ENCODE data around the gene EPHA1. TPM values are rescaled to one million over a fixed set of nuclear protein-coding genes. Genes with fewer than 3 reads are reported as not detected.
A peak's percentile ranks its signal among the peaks of the same experiment; 100 is the strongest.
"Not testable (repeated sequence)": the region's sequence is repeated elsewhere in the genome, so short reads cannot be mapped to it uniquely, and the experiment has no call there.

The EPHA1 gene
- total RNA-seq, 1 donor from 2014 or later = 0.07 TPM

DNA sequence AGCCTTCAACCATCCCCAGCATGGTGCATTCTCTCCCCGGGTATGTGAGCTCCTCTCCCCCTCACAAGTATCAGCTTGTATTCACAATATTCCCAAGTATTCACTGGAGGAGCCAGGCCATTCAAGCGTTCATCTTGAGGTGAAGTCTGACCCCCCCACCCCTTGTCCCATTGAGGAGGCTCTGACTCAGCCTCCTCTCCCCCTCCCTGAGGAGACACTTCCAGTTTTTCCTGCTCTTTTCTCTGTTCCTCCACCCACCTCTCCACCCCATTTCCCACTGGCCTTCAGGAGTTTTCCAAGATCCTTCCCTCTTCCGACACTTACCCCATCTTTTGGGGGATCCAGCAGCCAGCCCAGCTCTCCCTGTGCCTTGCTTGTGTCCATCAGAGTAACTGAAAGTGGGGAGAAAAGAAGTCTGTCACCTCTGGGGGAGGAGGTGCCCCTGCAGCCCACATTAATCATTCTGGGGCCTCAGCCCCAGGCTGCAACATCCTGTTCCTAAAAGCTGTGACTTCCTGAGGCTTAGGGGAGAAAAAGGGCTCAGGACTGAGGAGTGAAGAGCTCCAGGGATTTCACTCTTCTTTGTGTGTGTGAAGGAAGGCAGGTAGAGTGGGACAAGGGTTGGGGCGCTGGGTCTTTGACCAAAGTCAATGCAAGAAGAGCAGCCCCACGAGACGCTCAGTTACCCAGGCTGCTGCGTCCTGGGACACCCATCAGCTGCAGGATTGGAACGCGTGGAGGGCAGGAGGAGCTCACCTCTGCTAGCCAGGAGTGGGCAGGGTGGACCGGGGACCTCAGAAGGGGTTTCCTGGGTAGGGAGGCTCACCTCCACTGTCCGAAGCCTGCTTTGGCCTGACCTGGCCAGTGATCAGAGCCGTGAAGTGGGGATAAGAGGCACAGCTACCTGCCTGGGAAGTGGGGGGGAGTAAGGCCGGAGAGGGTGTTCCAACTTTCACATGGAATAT lies 1.1 kb downstream of the EPHA1 start:
- Mint-ChIP-seq H3K27me3 (ENCODE audit: low read depth) (peaks cover 34% of the 10 kb centered on the region), H3K4me1 (ENCODE audit: low read depth) (peaks cover 23% of the 10 kb centered on the region), H3K36me3 (ENCODE audit: low read depth) (no peaks in the 10 kb centered on the region), H3K27ac (no peak overlapping the region), H3K4me3 (ENCODE audit: low read depth) (peak overlapping the region; percentile 45), H3K9me3 (no peaks in the 10 kb centered on the region)
- intact Hi-C loops (cut with micrococcal nuclease) = loop anchor here (1.0 to 2.0 kb wide), 3 partner anchors 21 to 167 kb away; no protein-coding TSS in a partner anchor
- DNase-seq (ENCODE audit: low spot score) = no peak

DNA sequence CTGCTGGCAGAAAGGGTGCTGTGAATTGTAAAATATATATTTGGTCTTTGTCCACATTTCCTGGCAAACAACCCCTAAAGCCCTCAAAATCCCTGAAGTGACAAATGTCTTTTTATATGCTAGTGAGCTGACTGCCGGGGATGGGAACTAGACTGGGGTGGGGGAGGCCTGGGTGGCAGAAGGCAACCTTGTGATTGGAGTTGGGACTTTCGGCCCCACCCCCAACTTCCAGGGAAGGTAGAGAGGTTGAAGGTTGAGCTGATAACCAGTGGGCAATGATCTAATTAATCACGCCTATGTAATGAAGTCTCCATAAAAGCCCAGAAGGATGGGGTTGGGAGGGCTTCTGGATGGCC lies 2.7 kb downstream of the EPHA1 start:
- intact Hi-C loops (cut with micrococcal nuclease) = loop anchor here (2.0 kb wide), 1 partner anchor 19 kb away; no protein-coding TSS in a partner anchor
- peaks cover 23% of the 10 kb centered on the region for H3K4me1 Mint-ChIP-seq (ENCODE audit: low read depth)
- no peaks in the 10 kb centered on the region for H3K36me3 Mint-ChIP-seq (ENCODE audit: low read depth)
- no peak overlapping the region for H3K27ac Mint-ChIP-seq
- no peaks in the 10 kb centered on the region for H3K9me3 Mint-ChIP-seq
- no peak for DNase-seq (ENCODE audit: low spot score)
- H3K27me3 Mint-ChIP-seq (ENCODE audit: low read depth) = peaks cover 37% of the 10 kb centered on the region
- H3K4me3 Mint-ChIP-seq (ENCODE audit: low read depth) = no peak overlapping the region

DNA sequence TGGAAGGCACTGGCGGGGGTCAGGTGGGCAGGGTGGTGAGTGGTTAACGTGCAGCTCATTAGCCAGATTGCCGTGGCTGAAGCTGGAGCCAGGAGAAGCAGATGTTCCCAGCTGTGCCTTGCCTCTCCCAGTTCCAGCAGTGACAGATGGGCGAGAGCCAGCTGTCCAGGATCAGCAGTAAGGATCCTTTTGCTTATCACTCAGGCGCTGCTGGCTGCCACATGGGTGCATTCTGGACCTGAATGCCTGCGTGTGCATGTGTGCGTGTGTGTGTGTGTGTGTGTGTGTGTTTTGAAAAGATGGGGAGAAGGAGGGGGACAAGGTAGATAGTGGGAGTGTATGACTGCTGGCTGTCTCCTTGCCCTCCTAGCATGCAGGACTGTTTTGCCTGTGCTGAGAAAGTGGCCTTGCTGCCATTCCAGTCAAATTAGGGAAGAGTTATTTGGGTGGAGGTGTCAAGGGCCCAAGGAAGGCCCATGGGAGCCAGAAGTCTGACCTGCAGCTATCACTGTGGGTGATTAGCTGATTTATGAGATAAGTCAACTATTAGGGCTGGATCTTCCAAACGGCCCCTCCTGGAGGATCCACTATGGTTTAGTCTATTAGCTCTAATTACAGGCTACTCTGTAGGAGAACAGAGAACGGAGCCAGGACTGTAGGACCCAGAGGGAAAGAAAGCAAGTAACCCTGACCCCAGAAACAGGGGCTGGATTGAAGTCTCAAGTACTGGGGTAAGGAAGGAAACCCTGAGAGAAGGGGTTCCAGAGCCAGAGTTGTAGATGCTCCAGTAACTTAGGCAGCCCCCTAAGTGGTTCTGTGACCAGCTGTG lies 3.3 kb downstream of the EPHA1 start:
- Mint-ChIP-seq H3K4me1 (ENCODE audit: low read depth) (peaks cover 23% of the 10 kb centered on the region), H3K27me3 (ENCODE audit: low read depth) (peaks cover 36% of the 10 kb centered on the region), H3K36me3 (ENCODE audit: low read depth) (no peaks in the 10 kb centered on the region), H3K4me3 (ENCODE audit: low read depth) (no peak overlapping the region), H3K9me3 (no peaks in the 10 kb centered on the region), H3K27ac (no peak overlapping the region)
- DNase-seq (ENCODE audit: low spot score) = no peak
- intact Hi-C loops (cut with micrococcal nuclease) = loop anchor here (2.0 kb wide), 1 partner anchor 19 kb away; no protein-coding TSS in a partner anchor

DNA sequence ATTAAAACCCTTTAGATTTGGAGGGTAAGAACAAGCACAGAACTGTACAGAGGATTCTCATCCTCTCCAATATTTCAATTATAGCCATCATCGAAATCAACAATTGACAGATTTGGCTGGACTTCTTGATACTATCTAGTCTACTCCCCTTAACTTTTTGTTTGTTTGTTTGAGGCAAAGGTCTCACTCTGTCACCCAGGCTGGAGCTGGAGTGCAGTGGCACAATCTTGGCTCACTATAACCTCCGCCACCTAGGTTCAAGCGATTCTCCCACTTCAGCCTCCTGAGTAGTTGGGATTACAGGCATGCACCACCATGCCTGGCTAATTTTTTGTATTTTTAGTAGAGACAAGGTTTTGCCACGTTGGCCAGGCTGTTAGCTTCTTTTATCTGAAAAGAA lies 6.4 kb downstream of the EPHA1 start:
- H3K4me3 Mint-ChIP-seq (ENCODE audit: low read depth); H3K27ac Mint-ChIP-seq; H3K36me3 Mint-ChIP-seq (ENCODE audit: low read depth); H3K9me3 Mint-ChIP-seq; DNase-seq (ENCODE audit: low spot score); H3K4me1 Mint-ChIP-seq (ENCODE audit: low read depth); intact Hi-C loops (cut with micrococcal nuclease): not testable (repeated sequence)
- peaks cover 24% of the 10 kb centered on the region for H3K27me3 Mint-ChIP-seq (ENCODE audit: low read depth)

DNA sequence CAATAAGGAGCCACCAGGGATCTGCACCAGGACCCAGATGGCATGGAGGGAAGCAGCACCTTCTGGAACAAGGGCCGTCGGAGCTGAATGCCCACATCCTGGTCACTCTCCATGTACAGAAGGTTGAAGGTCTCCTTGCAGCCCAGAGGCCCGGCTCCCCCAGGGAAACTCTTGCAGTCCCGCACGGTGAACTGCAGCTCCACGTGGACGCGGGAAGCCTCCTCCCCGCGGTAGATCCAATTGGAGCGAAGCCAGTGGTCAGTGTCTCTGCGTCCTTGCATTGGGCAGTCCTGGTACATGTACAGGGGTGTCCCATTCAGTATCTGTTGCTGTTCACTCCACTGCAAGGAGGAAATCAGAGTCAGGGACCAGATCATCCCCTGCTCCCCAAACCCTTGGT lies 7.4 kb downstream of the EPHA1 start:
- Mint-ChIP-seq H3K4me1 (ENCODE audit: low read depth) (no peaks in the 10 kb centered on the region), H3K27me3 (ENCODE audit: low read depth) (peaks cover 21% of the 10 kb centered on the region), H3K4me3 (ENCODE audit: low read depth) (no peak overlapping the region), H3K27ac (no peak overlapping the region), H3K9me3 (no peaks in the 10 kb centered on the region), H3K36me3 (ENCODE audit: low read depth) (no peaks in the 10 kb centered on the region)
- intact Hi-C loops (cut with micrococcal nuclease) = no loop called here
- no peak for DNase-seq (ENCODE audit: low spot score)

DNA sequence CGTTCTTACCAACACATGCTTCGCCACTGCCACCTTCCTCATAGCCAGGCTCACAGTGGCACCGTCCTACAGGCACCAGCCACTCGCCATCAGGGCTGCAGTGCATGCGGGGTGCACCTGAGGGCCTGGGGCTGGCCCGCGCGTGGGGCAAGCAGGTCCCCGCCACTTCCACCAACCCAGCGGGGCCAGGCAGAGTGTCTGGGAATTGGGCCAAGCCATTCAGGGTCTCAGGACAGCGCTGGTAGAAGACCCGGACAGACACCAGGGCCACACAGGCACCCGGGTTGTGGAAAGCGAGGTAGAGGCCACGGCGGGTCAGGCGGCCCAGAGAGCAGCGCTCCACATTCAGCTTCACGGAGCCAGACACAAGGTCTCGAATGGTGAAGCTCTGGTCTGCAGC lies 9.0 kb downstream of the EPHA1 start:
- H3K9me3 Mint-ChIP-seq = no peaks in the 10 kb centered on the region
- DNase-seq (ENCODE audit: low spot score) = no peak
- H3K36me3 Mint-ChIP-seq (ENCODE audit: low read depth) = no peaks in the 10 kb centered on the region
- no peak overlapping the region for H3K4me3 Mint-ChIP-seq (ENCODE audit: low read depth)
- intact Hi-C loops (cut with micrococcal nuclease) = no loop called here
- no peak overlapping the region for H3K27ac Mint-ChIP-seq
- peaks cover 11% of the 10 kb centered on the region for H3K27me3 Mint-ChIP-seq (ENCODE audit: low read depth)
- no peaks in the 10 kb centered on the region for H3K4me1 Mint-ChIP-seq (ENCODE audit: low read depth)

DNA sequence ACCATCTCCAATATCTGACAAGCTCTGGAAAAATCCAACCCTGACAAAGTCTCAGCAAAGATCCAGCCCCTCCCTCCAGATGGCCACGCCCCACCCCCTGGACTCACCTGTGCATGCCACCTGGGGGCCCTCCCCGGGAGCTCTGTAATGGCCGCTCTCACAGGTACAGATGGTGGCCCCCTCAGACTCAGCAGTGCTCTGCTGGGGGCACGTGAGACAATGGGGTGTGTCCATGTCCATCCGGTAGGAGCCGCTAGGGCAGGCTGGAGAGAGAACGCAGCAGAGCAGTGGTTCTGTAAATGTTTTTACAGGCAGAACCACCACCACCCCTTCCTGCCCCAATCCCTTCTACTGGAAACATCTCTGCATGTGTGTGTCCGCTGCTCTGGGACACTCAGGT lies 9.5 kb downstream of the EPHA1 start:
- no peak overlapping the region for H3K4me3 Mint-ChIP-seq (ENCODE audit: low read depth)
- H3K27ac Mint-ChIP-seq = no peak overlapping the region
- intact Hi-C loops (cut with micrococcal nuclease) = no loop called here
- no peaks in the 10 kb centered on the region for H3K4me1 Mint-ChIP-seq (ENCODE audit: low read depth)
- no peak for DNase-seq (ENCODE audit: low spot score)
- H3K36me3 Mint-ChIP-seq (ENCODE audit: low read depth) = no peaks in the 10 kb centered on the region
- peaks cover 9% of the 10 kb centered on the region for H3K27me3 Mint-ChIP-seq (ENCODE audit: low read depth)
- no peaks in the 10 kb centered on the region for H3K9me3 Mint-ChIP-seq

DNA sequence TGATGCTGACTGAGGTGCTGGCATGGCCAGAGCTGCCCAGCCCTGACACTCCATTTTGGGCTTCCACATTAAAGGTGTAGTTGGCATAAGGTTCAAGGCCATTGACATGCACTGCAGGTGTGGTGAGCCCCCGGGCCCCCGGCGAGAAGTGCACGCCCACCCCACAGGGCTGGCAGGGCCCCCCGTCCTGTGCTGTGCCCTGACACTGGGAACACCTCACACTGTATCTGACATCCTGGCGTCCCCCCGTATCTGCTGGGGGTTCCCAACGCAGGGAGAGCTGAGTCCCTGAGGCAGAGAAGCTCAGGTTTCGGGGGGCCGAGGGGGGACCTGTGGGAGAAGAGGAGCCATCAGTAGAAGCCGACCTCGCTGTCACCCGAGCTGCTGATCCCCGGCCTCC lies 10.0 kb downstream of the EPHA1 start:
- Mint-ChIP-seq H3K9me3 (no peaks in the 10 kb centered on the region), H3K4me3 (ENCODE audit: low read depth) (no peak overlapping the region), H3K27ac (no peak overlapping the region), H3K36me3 (ENCODE audit: low read depth) (no peaks in the 10 kb centered on the region), H3K4me1 (ENCODE audit: low read depth) (no peaks in the 10 kb centered on the region), H3K27me3 (ENCODE audit: low read depth) (peaks cover 6% of the 10 kb centered on the region)
- intact Hi-C loops (cut with micrococcal nuclease) = no loop called here
- no peak for DNase-seq (ENCODE audit: low spot score)

DNA sequence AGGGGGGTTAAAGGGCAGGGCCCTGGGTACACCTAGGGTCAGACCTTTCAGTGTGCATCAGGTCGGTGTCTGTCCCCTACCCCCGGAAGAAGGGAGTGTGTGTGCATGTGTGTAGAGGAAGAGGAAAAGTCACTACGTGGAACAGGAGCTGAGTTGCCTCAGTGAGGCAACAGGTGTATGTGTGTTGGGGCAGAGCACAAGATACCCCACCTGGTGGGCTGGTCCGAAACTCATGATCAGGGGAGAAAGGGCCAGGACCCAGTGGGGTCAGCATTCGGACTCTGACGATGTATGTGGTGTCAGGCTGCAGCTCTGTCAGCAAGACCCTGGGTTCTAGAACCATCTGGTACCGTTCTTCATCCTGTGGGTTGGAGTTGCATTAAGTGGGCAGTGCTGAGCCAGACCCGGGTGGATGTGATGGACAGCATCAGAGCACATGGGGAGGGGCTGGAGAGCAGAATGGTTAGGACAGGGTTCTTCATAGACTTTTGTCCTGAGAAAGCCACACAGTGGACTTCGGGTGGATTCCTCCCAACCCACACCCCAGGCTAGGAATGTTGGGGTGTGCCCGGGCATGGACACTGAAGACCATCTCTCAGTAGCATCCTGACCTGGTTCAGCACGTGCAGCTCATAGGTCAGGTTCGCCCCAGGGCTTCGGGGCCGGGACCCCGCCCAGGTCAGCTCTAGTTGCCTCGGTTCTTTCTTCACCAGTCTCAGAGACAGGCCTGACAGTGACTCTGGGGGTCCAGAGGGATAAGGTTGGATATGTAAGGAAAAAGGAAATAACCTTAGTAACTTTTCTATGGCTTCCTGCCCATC lies 10.7 kb downstream of the EPHA1 start:
- H3K4me3 Mint-ChIP-seq (ENCODE audit: low read depth) = no peak overlapping the region
- H3K27ac Mint-ChIP-seq = no peak overlapping the region
- intact Hi-C loops (cut with micrococcal nuclease) = no loop called here
- peaks cover 6% of the 10 kb centered on the region for H3K27me3 Mint-ChIP-seq (ENCODE audit: low read depth)
- no peaks in the 10 kb centered on the region for H3K9me3 Mint-ChIP-seq
- no peak for DNase-seq (ENCODE audit: low spot score)
- H3K4me1 Mint-ChIP-seq (ENCODE audit: low read depth) = no peaks in the 10 kb centered on the region
- H3K36me3 Mint-ChIP-seq (ENCODE audit: low read depth) = peaks cover 2% of the 10 kb centered on the region

DNA sequence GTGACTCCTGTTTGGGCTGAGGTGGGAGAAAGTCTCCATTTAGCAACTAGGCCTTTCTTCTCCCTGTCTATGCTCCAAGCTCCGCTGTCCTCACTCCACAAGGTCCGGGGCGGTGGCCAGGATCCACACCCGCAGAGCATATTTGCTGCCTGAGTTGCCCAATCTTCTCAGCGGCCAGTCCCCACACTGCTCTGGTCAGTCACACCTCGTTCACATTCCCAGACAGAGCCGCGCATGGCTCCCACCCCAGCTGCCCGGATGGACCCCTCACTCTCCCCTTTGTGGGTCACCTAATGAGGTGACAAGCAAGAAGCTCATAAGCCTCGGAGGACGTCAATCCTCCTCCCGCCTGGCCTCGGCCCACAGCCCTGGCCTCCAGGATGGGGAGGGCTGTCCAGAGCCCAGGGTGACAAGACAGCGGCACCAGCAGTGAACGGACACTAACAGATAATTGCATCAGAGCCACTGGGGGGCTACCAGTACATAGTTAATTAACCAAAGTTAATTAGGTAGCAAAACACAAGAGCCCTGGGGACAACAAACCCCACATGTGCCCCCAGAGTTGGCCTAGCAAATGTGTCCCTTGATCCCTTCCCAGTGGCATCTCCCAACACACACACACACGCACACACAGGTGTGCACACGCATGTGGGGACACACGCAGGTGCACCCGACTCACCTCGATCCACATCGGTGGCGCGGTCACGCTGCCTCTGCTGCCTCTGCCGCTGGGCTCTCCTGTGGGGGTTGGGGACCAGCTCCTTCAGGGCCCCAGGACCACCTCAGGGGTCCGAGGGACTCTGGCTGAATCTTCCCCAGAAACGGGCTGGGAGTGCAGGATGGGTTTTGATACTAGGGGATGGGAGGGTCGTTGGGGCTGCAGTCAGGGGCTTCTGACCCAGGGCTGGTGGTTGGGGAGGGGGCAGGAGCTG lies 11.8 kb downstream of the EPHA1 start:
- H3K36me3 Mint-ChIP-seq (ENCODE audit: low read depth) = peaks cover 11% of the 10 kb centered on the region
- H3K9me3 Mint-ChIP-seq = no peaks in the 10 kb centered on the region
- intact Hi-C loops (cut with micrococcal nuclease) = no loop called here
- no peak overlapping the region for H3K4me3 Mint-ChIP-seq (ENCODE audit: low read depth)
- no peak for DNase-seq (ENCODE audit: low spot score)
- H3K4me1 Mint-ChIP-seq (ENCODE audit: low read depth) = no peaks in the 10 kb centered on the region
- H3K27ac Mint-ChIP-seq = no peak overlapping the region
- H3K27me3 Mint-ChIP-seq (ENCODE audit: low read depth) = peaks cover 6% of the 10 kb centered on the region

DNA sequence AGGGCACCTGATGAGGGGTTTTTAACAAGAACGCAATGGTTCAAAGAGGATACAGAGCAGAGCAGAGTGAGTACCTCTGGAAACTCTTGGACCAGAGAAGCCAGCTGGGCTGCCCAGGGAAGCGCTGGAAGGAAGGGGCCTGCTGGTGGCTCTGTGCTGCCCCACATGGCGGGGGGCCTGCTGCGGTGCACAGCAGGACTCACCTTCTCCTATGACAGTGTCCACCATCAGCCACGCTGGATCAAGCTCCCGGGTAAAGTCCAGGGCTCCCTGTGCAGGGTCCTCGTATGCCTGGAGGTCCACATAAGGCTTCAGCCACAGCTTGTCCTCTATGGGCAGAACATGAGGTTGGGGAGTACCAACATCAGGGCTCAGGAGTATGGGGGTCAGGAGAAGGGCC lies 12.5 kb downstream of the EPHA1 start:
- H3K27me3 Mint-ChIP-seq (ENCODE audit: low read depth) = peaks cover 5% of the 10 kb centered on the region
- no peak for DNase-seq (ENCODE audit: low spot score)
- H3K4me1 Mint-ChIP-seq (ENCODE audit: low read depth) = no peaks in the 10 kb centered on the region
- H3K36me3 Mint-ChIP-seq (ENCODE audit: low read depth) = peaks cover 11% of the 10 kb centered on the region
- no peaks in the 10 kb centered on the region for H3K9me3 Mint-ChIP-seq
- intact Hi-C loops (cut with micrococcal nuclease) = no loop called here
- H3K4me3 Mint-ChIP-seq (ENCODE audit: low read depth) = no peak overlapping the region
- no peak overlapping the region for H3K27ac Mint-ChIP-seq
